Measurements from ENCODE around the gene ADGRA1.
A peak's percentile ranks its signal among the peaks of the same experiment; 100 is the strongest.

ADGRA1 gene

GRCh38 chr10:133122171-133122935, 34.6 kb downstream of the ADGRA1 start:
- no peak overlapping the region for H3K14ac ChIP-seq (ENCODE audit: low read length)
- no peak overlapping the region for H4K91ac ChIP-seq (ENCODE audit: low read depth, low read length)
- no peaks in the 10 kb centered on the region for H3K4me1 ChIP-seq (ENCODE audit: control insufficient read depth in 1 of 2, insufficient read depth in 2 of 2, low read length in 2 of 2)
- H3K23ac ChIP-seq (ENCODE audit: low read length): no peak overlapping the region
- no peak overlapping the region for H4K12ac ChIP-seq (ENCODE audit: low read depth, low read length)
- no CpG with 5 or more reads among the region's 33 CpGs for WGBS (ENCODE audit: extremely low coverage, insufficient coverage, insufficient read length)
- H3K36me3 ChIP-seq (ENCODE audit: control insufficient read depth in 1 of 2, insufficient read depth in 2 of 2, low read length in 2 of 2): no peaks in the 10 kb centered on the region
- no peak overlapping the region for H3K18ac ChIP-seq (ENCODE audit: low read length)
- H4K8ac ChIP-seq (ENCODE audit: low read depth, low read length): no peak overlapping the region
- H3K79me1 ChIP-seq (ENCODE audit: low read length): no peaks in the 10 kb centered on the region
- no peak overlapping the region for H3K4me2 ChIP-seq (ENCODE audit: low read length)
- H2BK12ac ChIP-seq (ENCODE audit: low read length): no peak overlapping the region
- H3K9me3 ChIP-seq (ENCODE audit: insufficient read depth, low read depth, low read length): peaks cover 21% of the 10 kb centered on the region
- H2BK5ac ChIP-seq (ENCODE audit: low read depth, low read length, poor library complexity): no peak overlapping the region
- no peak overlapping the region for H2AK5ac ChIP-seq (ENCODE audit: low read length)
- no peak for DNase-seq
- no peak overlapping the region for H3K4me3 ChIP-seq (ENCODE audit: low read depth, low read length)
- H2AFZ ChIP-seq (ENCODE audit: insufficient read depth, low read length, poor library complexity): no peak overlapping the region
- H3K27ac ChIP-seq (ENCODE audit: low read depth, low read length): no peak overlapping the region
- H3K27me3 ChIP-seq (ENCODE audit: insufficient read depth, low read length): no peaks in the 10 kb centered on the region
- H3K79me2 ChIP-seq (ENCODE audit: control insufficient read depth, insufficient read depth, low read length, poor library complexity): no peaks in the 10 kb centered on the region
- no peak overlapping the region for H3K9ac ChIP-seq (ENCODE audit: low read length)
- no peak overlapping the region for H3K4ac ChIP-seq (ENCODE audit: low read depth, low read length)
- H2BK120ac ChIP-seq (ENCODE audit: insufficient read depth, low read length, poor library complexity): no peak overlapping the region

GRCh38 chr10:133123050-133123745, 35.5 kb downstream of the ADGRA1 start:
- Histone ChIP-seq H3K79me2 (ENCODE audit: control insufficient read depth, insufficient read depth, low read length, poor library complexity) (no peaks in the 10 kb centered on the region), H4K91ac (ENCODE audit: low read depth, low read length) (no peak overlapping the region), H3K18ac (ENCODE audit: low read length) (no peak overlapping the region), H2BK5ac (ENCODE audit: low read depth, low read length, poor library complexity) (no peak overlapping the region), H3K4ac (ENCODE audit: low read depth, low read length) (no peak overlapping the region), H3K27ac (ENCODE audit: low read depth, low read length) (no peak overlapping the region), H4K8ac (ENCODE audit: low read depth, low read length) (no peak overlapping the region), H2AK5ac (ENCODE audit: low read length) (no peak overlapping the region), H2BK120ac (ENCODE audit: insufficient read depth, low read length, poor library complexity) (no peak overlapping the region), H3K23ac (ENCODE audit: low read length) (no peak overlapping the region), H3K36me3 (ENCODE audit: control insufficient read depth in 1 of 2, insufficient read depth in 2 of 2, low read length in 2 of 2) (no peaks in the 10 kb centered on the region), H3K4me1 (ENCODE audit: control insufficient read depth in 1 of 2, insufficient read depth in 2 of 2, low read length in 2 of 2) (no peaks in the 10 kb centered on the region), H2AFZ (ENCODE audit: insufficient read depth, low read length, poor library complexity) (no peak overlapping the region), H3K9ac (ENCODE audit: low read length) (no peak overlapping the region), H3K4me2 (ENCODE audit: low read length) (no peak overlapping the region), H3K79me1 (ENCODE audit: low read length) (no peaks in the 10 kb centered on the region), H3K4me3 (ENCODE audit: low read depth, low read length) (no peak overlapping the region), H3K14ac (ENCODE audit: low read length) (no peak overlapping the region), H2BK12ac (ENCODE audit: low read length) (no peak overlapping the region), H3K27me3 (ENCODE audit: insufficient read depth, low read length) (no peaks in the 10 kb centered on the region), H4K12ac (ENCODE audit: low read depth, low read length) (no peak overlapping the region), H3K9me3 (ENCODE audit: insufficient read depth, low read depth, low read length) (peaks cover 22% of the 10 kb centered on the region)
- DNase-seq: no peak
- no CpG with 5 or more reads among the region's 39 CpGs for WGBS (ENCODE audit: extremely low coverage, insufficient coverage, insufficient read length)

- no peak overlapping the region for H2AFZ ChIP-seq (ENCODE audit: insufficient read depth, low read length, poor library complexity)
- no peak overlapping the region for H2BK120ac ChIP-seq (ENCODE audit: insufficient read depth, low read length, poor library complexity)
- no peak overlapping the region for H3K9ac ChIP-seq (ENCODE audit: low read length)
- H3K4me1 ChIP-seq (ENCODE audit: control insufficient read depth in 1 of 2, insufficient read depth in 2 of 2, low read length in 2 of 2): no peaks in the 10 kb centered on the region
- no peak overlapping the region for H3K4me3 ChIP-seq (ENCODE audit: low read depth, low read length)
- H3K9me3 ChIP-seq (ENCODE audit: insufficient read depth, low read depth, low read length): peaks cover 25% of the 10 kb centered on the region
- no peak overlapping the region for H3K14ac ChIP-seq (ENCODE audit: low read length)
- no peak overlapping the region for H3K23ac ChIP-seq (ENCODE audit: low read length)
- no peak overlapping the region for H3K18ac ChIP-seq (ENCODE audit: low read length)
- WGBS (ENCODE audit: extremely low coverage, insufficient coverage, insufficient read length): no CpG with 5 or more reads among the region's 23 CpGs
- H2AK5ac ChIP-seq (ENCODE audit: low read length): no peak overlapping the region
- no peaks in the 10 kb centered on the region for H3K27me3 ChIP-seq (ENCODE audit: insufficient read depth, low read length)
- H3K27ac ChIP-seq (ENCODE audit: low read depth, low read length): no peak overlapping the region
- H3K79me1 ChIP-seq (ENCODE audit: low read length): no peaks in the 10 kb centered on the region
- no peaks in the 10 kb centered on the region for H3K36me3 ChIP-seq (ENCODE audit: control insufficient read depth in 1 of 2, insufficient read depth in 2 of 2, low read length in 2 of 2)
- no peak overlapping the region for H3K4me2 ChIP-seq (ENCODE audit: low read length)
- DNase-seq: no peak
- H3K4ac ChIP-seq (ENCODE audit: low read depth, low read length): no peak overlapping the region
- no peaks in the 10 kb centered on the region for H3K79me2 ChIP-seq (ENCODE audit: control insufficient read depth, insufficient read depth, low read length, poor library complexity)
- H4K91ac ChIP-seq (ENCODE audit: low read depth, low read length): no peak overlapping the region
- no peak overlapping the region for H2BK12ac ChIP-seq (ENCODE audit: low read length)
- no peak overlapping the region for H4K12ac ChIP-seq (ENCODE audit: low read depth, low read length)
- no peak overlapping the region for H4K8ac ChIP-seq (ENCODE audit: low read depth, low read length)
- no peak overlapping the region for H2BK5ac ChIP-seq (ENCODE audit: low read depth, low read length, poor library complexity)
Observed at GRCh38 chr10:133123746-133124356, 36.1 kb downstream of the ADGRA1 start.

- H3K79me2 ChIP-seq (ENCODE audit: control insufficient read depth, insufficient read depth, low read length, poor library complexity): no peaks in the 10 kb centered on the region
- no peak overlapping the region for H3K27ac ChIP-seq (ENCODE audit: low read depth, low read length)
- DNase-seq: peak in 1 of 2 donors; percentile 19
- no peak overlapping the region for H3K4ac ChIP-seq (ENCODE audit: low read depth, low read length)
- WGBS (ENCODE audit: extremely low coverage, insufficient coverage, insufficient read length): no CpG with 5 or more reads among the region's 58 CpGs
- no peak overlapping the region for H3K4me3 ChIP-seq (ENCODE audit: low read depth, low read length)
- H3K9me3 ChIP-seq (ENCODE audit: insufficient read depth, low read depth, low read length): peaks cover 23% of the 10 kb centered on the region
- H3K79me1 ChIP-seq (ENCODE audit: low read length): no peaks in the 10 kb centered on the region
- no peak overlapping the region for H2AFZ ChIP-seq (ENCODE audit: insufficient read depth, low read length, poor library complexity)
- no peaks in the 10 kb centered on the region for H3K27me3 ChIP-seq (ENCODE audit: insufficient read depth, low read length)
- H3K14ac ChIP-seq (ENCODE audit: low read length): no peak overlapping the region
- no peaks in the 10 kb centered on the region for H3K36me3 ChIP-seq (ENCODE audit: control insufficient read depth in 1 of 2, insufficient read depth in 2 of 2, low read length in 2 of 2)
- H2AK5ac ChIP-seq (ENCODE audit: low read length): no peak overlapping the region
- H2BK12ac ChIP-seq (ENCODE audit: low read length): no peak overlapping the region
- no peaks in the 10 kb centered on the region for H3K4me1 ChIP-seq (ENCODE audit: control insufficient read depth in 1 of 2, insufficient read depth in 2 of 2, low read length in 2 of 2)
- H2BK5ac ChIP-seq (ENCODE audit: low read depth, low read length, poor library complexity): no peak overlapping the region
- no peak overlapping the region for H3K18ac ChIP-seq (ENCODE audit: low read length)
- no peak overlapping the region for H4K12ac ChIP-seq (ENCODE audit: low read depth, low read length)
- H3K23ac ChIP-seq (ENCODE audit: low read length): no peak overlapping the region
- H2BK120ac ChIP-seq (ENCODE audit: insufficient read depth, low read length, poor library complexity): no peak overlapping the region
- H3K9ac ChIP-seq (ENCODE audit: low read length): no peak overlapping the region
- no peak overlapping the region for H4K91ac ChIP-seq (ENCODE audit: low read depth, low read length)
- H4K8ac ChIP-seq (ENCODE audit: low read depth, low read length): no peak overlapping the region
- no peak overlapping the region for H3K4me2 ChIP-seq (ENCODE audit: low read length)
Observed at GRCh38 chr10:133124357-133125211, 36.9 kb downstream of the ADGRA1 start.

Measured in trophoblast cell (in vitro differentiated cells and primary cell).